ENCODE data around the gene LDB3. TPM values are rescaled to one million over a fixed set of nuclear protein-coding genes. Genes with fewer than 3 reads are reported as not detected.

The LDB3 gene
- total RNA-seq, 1 experiment from 2014 or later, result 0.20 TPM

DNA sequence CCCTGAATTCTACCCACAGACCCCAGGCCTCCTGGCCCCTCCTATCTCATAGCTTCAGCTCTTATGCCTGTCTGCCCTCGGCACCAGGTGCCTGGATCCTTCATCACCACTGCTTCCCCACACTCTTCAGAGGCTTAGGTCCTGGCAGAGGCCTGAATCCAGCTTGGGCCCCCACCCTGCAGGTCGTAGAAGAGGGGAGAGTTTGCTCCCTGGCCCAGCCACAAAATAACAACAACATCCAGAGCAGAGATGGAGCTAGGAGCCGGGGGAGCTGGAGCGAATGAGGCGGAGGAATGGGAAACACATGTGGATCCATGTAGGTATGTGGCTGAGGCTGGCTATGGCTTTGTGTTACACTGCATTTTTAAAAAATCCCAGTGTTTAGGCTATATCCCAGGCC is 21.8 kb upstream of the LDB3 start:
- Histone ChIP-seq H3K9me2 (ENCODE audit: insufficient read depth) (no peaks in the 10 kb centered on the region), H3K9ac (ENCODE audit: low read length) (no peak overlapping the region), H3K4me3 (replicated peaks in 1 of 2; ENCODE audit: low read depth in 1 of 2, low read length in 2 of 2) (no peak overlapping the region), H3K4me1 (ENCODE audit: control insufficient read depth in 1 of 2, insufficient read depth in 2 of 2, low read length in 2 of 2) (peaks cover 29 to 44% of the 10 kb centered on the region in 2 experiments), H3K36me3 (ENCODE audit: control insufficient read depth in 1 of 2, insufficient read depth in 2 of 2, low read length in 2 of 2) (no peaks in the 10 kb centered on the region), H3K79me2 (ENCODE audit: insufficient read depth, low read length) (no peaks in the 10 kb centered on the region), H2AFZ (ENCODE audit: low read depth, low read length, poor library complexity, severe bottlenecking) (no peak overlapping the region), H3K27me3 (ENCODE audit: insufficient read depth, low read length) (no peaks in the 10 kb centered on the region), H3K27ac (ENCODE audit: low read depth, low read length) (no peak overlapping the region), H4K20me1 (ENCODE audit: insufficient read depth) (no peaks in the 10 kb centered on the region), H3K9me3 (ENCODE audit: control insufficient read depth in 1 of 2, insufficient read depth in 1 of 2, low read depth in 1 of 2, low read length in 2 of 2) (no peaks in the 10 kb centered on the region), H3K4me2 (ENCODE audit: low read length) (no peak overlapping the region)
- no peak for ATAC-seq
- ChIA-PET POLR2A (no interaction called here), CTCF (no interaction called here), RAD21 (ENCODE audit: low non-redundant PET in 1 of 2, low total read pairs in 2 of 2, uncharacterized antibody in 2 of 2, unreplicated experiment in 2 of 2) (no interaction called here)
- no TSS peak for BruUV-seq (replicated peaks)
- TF ChIP-seq CEBPB (IDR thresholded peaks at IDR 0.05; ENCODE audit: low read depth) (no peak), ELF1 (IDR thresholded peaks at IDR 0.05; ENCODE audit: borderline replicate concordance, low read depth) (no peak), JUND (IDR thresholded peaks at IDR 0.05) (no peak), FOSL1 (IDR thresholded peaks at IDR 0.05; ENCODE audit: low read depth) (no peak), SP1 (IDR thresholded peaks at IDR 0.05; ENCODE audit: low read depth) (no peak)
- TF ChIP-seq, protein P1, sequence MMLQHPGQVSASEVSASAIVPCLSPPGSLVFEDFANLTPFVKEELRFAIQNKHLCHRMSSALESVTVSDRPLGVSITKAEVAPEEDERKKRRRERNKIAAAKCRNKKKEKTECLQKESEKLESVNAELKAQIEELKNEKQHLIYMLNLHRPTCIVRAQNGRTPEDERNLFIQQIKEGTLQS (IDR thresholded peaks at IDR 0.05), result no peak
- TF ChIP-seq, protein P2, sequence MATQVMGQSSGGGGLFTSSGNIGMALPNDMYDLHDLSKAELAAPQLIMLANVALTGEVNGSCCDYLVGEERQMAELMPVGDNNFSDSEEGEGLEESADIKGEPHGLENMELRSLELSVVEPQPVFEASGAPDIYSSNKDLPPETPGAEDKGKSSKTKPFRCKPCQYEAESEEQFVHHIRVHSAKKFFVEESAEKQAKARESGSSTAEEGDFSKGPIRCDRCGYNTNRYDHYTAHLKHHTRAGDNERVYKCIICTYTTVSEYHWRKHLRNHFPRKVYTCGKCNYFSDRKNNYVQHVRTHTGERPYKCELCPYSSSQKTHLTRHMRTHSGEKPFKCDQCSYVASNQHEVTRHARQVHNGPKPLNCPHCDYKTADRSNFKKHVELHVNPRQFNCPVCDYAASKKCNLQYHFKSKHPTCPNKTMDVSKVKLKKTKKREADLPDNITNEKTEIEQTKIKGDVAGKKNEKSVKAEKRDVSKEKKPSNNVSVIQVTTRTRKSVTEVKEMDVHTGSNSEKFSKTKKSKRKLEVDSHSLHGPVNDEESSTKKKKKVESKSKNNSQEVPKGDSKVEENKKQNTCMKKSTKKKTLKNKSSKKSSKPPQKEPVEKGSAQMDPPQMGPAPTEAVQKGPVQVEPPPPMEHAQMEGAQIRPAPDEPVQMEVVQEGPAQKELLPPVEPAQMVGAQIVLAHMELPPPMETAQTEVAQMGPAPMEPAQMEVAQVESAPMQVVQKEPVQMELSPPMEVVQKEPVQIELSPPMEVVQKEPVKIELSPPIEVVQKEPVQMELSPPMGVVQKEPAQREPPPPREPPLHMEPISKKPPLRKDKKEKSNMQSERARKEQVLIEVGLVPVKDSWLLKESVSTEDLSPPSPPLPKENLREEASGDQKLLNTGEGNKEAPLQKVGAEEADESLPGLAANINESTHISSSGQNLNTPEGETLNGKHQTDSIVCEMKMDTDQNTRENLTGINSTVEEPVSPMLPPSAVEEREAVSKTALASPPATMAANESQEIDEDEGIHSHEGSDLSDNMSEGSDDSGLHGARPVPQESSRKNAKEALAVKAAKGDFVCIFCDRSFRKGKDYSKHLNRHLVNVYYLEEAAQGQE (IDR thresholded peaks at IDR 0.05; ENCODE audit: low read depth), result no peak
- no peak for DNase-seq (ENCODE audit: low read depth, low spot score)
- intact Hi-C loops (cut with micrococcal nuclease), result no loop called here

DNA sequence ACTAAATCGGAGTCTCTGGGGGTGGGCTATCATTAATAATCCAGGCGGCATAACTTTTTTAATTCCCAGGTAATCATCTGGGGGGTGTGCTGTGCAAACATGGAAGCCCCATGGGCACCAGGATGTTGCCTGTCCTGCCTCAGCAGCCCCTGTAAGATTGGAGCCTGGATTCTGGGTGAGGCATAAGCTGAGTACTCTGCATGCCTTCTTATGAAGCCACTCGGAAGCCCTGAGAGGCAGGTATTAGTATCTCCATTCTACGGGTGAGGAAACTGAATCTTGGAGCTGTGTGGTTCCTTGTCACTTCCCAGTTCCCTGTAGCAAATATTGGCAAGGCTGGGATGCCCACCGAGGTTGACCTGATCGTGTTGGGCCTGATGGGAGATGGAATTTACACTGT is 21.4 kb upstream of the LDB3 start:
- RAD21 ChIA-PET (ENCODE audit: low non-redundant PET in 1 of 2, low total read pairs in 2 of 2, uncharacterized antibody in 2 of 2, unreplicated experiment in 2 of 2), result no interaction called here
- H3K4me1 ChIP-seq (ENCODE audit: control insufficient read depth in 1 of 2, insufficient read depth in 2 of 2, low read length in 2 of 2), result peaks cover 29 to 44% of the 10 kb centered on the region in 2 experiments
- DNase-seq (ENCODE audit: low read depth, low spot score) (no peak), ATAC-seq (no peak)
- CTCF ChIA-PET, result no interaction called here
- no peaks in the 10 kb centered on the region for H3K9me2 ChIP-seq (ENCODE audit: insufficient read depth)
- no peaks in the 10 kb centered on the region for H3K9me3 ChIP-seq (ENCODE audit: control insufficient read depth in 1 of 2, insufficient read depth in 1 of 2, low read depth in 1 of 2, low read length in 2 of 2)
- no peak overlapping the region for H3K4me3 ChIP-seq (replicated peaks in 1 of 2; ENCODE audit: low read depth in 1 of 2, low read length in 2 of 2)
- H3K27me3 ChIP-seq (ENCODE audit: insufficient read depth, low read length), result no peaks in the 10 kb centered on the region
- POLR2A ChIA-PET, result no interaction called here
- H2AFZ ChIP-seq (ENCODE audit: low read depth, low read length, poor library complexity, severe bottlenecking), result no peak overlapping the region
- H3K27ac ChIP-seq (ENCODE audit: low read depth, low read length), result no peak overlapping the region
- no peak overlapping the region for H3K4me2 ChIP-seq (ENCODE audit: low read length)
- BruUV-seq (replicated peaks), result no TSS peak
- no peaks in the 10 kb centered on the region for H3K79me2 ChIP-seq (ENCODE audit: insufficient read depth, low read length)
- no peaks in the 10 kb centered on the region for H4K20me1 ChIP-seq (ENCODE audit: insufficient read depth)
- intact Hi-C loops (cut with micrococcal nuclease), result no loop called here
- H3K36me3 ChIP-seq (ENCODE audit: control insufficient read depth in 1 of 2, insufficient read depth in 2 of 2, low read length in 2 of 2), result no peaks in the 10 kb centered on the region
- H3K9ac ChIP-seq (ENCODE audit: low read length), result no peak overlapping the region
- TF ChIP-seq CEBPB (IDR thresholded peaks at IDR 0.05; ENCODE audit: low read depth) (no peak), CBX3 (IDR thresholded peaks at IDR 0.05; ENCODE audit: low read depth) (no peak), POLR2AphosphoS5 (IDR thresholded peaks at IDR 0.05; ENCODE audit: low read depth, low read length) (no peak), FOSL1 (IDR thresholded peaks at IDR 0.05; ENCODE audit: low read depth) (no peak), JUND (IDR thresholded peaks at IDR 0.05) (no peak), EGR1 (IDR thresholded peaks at IDR 0.05; ENCODE audit: low read depth) (no peak), RAD21 (IDR thresholded peaks at IDR 0.05; ENCODE audit: low read depth) (no peak)
- TF ChIP-seq, protein P3, sequence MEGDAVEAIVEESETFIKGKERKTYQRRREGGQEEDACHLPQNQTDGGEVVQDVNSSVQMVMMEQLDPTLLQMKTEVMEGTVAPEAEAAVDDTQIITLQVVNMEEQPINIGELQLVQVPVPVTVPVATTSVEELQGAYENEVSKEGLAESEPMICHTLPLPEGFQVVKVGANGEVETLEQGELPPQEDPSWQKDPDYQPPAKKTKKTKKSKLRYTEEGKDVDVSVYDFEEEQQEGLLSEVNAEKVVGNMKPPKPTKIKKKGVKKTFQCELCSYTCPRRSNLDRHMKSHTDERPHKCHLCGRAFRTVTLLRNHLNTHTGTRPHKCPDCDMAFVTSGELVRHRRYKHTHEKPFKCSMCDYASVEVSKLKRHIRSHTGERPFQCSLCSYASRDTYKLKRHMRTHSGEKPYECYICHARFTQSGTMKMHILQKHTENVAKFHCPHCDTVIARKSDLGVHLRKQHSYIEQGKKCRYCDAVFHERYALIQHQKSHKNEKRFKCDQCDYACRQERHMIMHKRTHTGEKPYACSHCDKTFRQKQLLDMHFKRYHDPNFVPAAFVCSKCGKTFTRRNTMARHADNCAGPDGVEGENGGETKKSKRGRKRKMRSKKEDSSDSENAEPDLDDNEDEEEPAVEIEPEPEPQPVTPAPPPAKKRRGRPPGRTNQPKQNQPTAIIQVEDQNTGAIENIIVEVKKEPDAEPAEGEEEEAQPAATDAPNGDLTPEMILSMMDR (IDR thresholded peaks at IDR 0.05 in 2 of 3, conservative IDR thresholded peaks at IDR 0.05 in 1 of 3; ENCODE audit: borderline replicate concordance in 1 of 3, insufficient read depth in 1 of 3, low read depth in 2 of 3, low read length in 2 of 3), result no peak
- TF ChIP-seq, protein P2 (IDR thresholded peaks at IDR 0.05; ENCODE audit: low read depth), result no peak

Measured in HCT116 (cell line).